GM12872 (cell line): Measurements from ENCODE around the gene MRPL11.

Experiments
- TF ChIP-seq, protein P1 (sequence below): IDR thresholded peaks from 3 replicates; pipeline ENCODE4 v1.5.1; 2011; ENCODE audit warnings: low read depth, mild to moderate bottlenecking, low read length, moderate library complexity; ENCODE audit not compliant: insufficient read depth

Gene MRPL11

GRCh38 chr11:66450560-66450959 lies 11.9 kb upstream of the MRPL11 start:
- TF ChIP-seq, protein P1, sequence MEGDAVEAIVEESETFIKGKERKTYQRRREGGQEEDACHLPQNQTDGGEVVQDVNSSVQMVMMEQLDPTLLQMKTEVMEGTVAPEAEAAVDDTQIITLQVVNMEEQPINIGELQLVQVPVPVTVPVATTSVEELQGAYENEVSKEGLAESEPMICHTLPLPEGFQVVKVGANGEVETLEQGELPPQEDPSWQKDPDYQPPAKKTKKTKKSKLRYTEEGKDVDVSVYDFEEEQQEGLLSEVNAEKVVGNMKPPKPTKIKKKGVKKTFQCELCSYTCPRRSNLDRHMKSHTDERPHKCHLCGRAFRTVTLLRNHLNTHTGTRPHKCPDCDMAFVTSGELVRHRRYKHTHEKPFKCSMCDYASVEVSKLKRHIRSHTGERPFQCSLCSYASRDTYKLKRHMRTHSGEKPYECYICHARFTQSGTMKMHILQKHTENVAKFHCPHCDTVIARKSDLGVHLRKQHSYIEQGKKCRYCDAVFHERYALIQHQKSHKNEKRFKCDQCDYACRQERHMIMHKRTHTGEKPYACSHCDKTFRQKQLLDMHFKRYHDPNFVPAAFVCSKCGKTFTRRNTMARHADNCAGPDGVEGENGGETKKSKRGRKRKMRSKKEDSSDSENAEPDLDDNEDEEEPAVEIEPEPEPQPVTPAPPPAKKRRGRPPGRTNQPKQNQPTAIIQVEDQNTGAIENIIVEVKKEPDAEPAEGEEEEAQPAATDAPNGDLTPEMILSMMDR: no peak

- TF ChIP-seq, protein P1: no peak
These were observed 9.9 kb upstream of the MRPL11 start for GRCh38 chr11:66448523-66448922.

GRCh38 chr11:66447012-66447411 lies 8.4 kb upstream of the MRPL11 start:
- TF ChIP-seq, protein P1: no peak

GRCh38 chr11:66443602-66444001 lies 5.0 kb upstream of the MRPL11 start:
- TF ChIP-seq, protein P1: no peak

DNA sequence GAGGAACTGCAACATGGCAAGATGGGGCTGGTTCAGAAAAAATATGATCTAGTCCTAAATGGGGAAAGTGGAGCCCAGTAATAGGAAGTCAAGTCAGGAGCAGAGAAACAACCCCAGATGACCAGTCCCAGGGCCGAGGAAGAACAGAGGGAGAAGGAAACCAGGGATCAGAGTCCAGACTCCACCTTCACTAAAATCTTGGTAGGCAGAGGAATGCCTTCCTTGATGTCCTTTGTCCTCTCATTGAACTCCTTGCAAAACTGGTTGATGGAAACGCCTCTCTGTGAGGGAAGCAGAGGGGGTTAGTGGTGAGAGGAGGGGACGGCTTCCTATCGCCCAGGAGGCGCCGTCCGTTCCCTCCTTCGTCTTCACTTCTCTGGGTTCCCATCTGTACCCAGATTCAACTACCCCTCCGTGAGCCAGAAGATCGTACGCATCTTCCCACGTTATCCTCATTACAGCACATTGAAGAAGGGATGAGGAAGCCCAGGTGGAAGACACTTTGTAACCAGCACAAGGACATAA lies 607 bp downstream of the MRPL11 start:
- TF ChIP-seq, protein P1: no peak

DNA sequence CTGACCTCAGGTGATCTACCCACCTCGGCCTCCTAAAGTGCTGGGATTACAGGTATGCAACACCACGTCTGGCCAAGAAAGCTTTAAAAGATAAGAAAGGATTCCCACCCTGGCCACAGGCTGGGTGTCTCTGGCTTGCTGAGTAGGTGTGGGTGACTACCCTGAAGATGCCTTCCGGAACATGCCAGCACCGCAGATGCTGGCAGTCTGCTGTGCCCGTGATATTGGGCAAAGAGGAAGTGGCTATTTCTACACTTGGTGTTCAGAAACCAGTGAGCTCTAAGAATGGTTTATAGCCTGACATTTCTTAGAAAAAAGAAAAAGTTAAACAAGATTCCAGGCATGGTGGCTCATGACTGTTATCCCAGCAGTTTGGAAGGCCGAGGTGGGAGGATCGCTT lies 6.1 kb downstream of the MRPL11 start:
- TF ChIP-seq, protein P1: no peak

DNA sequence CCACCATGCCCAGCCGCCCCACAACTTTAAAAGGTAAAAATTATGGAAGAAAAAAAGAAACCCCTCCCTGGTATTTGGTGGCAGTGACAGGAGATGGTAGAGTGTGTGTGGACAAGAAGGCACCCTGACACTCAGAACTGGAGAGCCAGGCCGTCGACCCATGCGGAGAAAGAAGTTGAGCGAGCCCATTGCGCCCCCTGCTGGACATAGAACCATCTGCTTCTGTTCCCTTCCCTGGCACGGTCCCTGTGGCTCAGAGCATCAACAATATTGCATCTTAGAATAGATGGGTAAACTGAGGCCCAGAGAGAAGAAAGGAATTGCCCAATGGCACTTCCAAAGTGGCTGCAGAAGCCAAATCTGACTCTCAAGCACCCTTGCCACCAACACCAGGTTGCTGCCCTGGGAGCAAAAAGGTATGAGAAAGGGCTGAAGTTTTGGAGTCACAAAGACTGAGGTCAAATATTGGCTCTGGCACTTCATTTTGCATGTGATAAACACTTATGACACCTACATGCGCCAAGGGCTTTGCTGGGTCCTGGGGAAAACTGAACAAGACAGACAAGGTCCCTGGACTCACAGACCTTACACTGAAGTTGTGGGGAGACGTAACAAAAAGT lies 8.6 kb downstream of the MRPL11 start:
- TF ChIP-seq, protein P1: peak; percentile 90

DNA sequence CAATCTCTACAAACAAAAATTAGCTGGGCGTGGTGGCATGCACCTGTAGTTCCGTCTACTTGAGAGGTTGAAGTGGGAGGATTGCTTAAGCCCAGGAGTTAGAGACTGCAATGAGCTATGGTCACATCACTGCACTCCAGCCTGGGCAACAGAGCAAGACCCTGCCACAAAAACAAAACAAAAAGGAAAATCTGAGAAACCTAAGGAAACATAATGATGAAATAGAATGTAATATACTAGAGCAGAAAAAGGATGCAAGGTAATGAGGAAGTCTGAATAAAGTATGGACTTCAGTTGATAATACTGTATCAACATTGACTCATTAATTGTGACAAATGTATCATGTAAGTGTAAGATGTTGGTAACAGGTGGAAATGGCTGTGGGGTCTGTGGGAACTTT lies 9.7 kb downstream of the MRPL11 start:
- TF ChIP-seq, protein P1: no peak
